ENCODE results near the gene OAF. TPM values are rescaled to one million over a fixed set of nuclear protein-coding genes. Genes with fewer than 3 reads are reported as not detected.

The OAF gene
- total and polyA plus RNA-seq, 2 of the 8 experiments (the other 6 are each of a cell fraction or from before 2014, with no cell fraction given): 1.3 to 1.5 TPM

DNA sequence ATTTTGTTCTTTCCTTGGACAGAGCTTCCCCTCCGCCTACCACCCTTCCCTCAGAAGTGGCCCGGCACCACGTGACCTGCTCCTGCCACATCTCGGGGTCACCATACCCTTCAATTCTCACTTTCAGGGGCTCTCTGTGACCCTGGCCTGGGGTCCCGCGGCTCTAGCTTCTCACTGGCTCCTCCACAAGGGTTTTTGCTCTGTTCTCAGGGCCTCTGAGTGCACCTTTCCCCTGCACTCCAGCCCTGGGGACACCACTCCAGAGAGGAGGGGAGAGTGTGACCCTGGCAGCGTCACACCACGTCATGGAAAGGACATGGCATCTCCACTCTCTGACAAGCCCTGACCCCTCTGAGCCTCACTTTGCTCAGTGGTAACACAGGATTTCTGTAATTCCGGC is 46.5 kb downstream of the OAF start:
- Histone ChIP-seq H2BK20ac (ENCODE audit: low read length) (no peak overlapping the region; the same call in 1 of the 2 replicates), H3K4me1 (replicated peaks in 1 of 4; ENCODE audit: control insufficient read depth in 3 of 4, insufficient read depth in 4 of 4, low read length in 3 of 4) (peaks cover 13 to 30% (median 16%) of the 10 kb centered on the region in 4 experiments), H3K4ac (replicated peaks; ENCODE audit: insufficient read length, low read depth, low read length) (no peak overlapping the region), H3K27ac (ENCODE audit: low read depth, low read length) (no peak overlapping the region), H2AK5ac (ENCODE audit: low read depth, low read length) (no peak overlapping the region), H2BK12ac (ENCODE audit: low read depth, low read length) (peak overlapping the region; percentile 77; the same call in 1 of the 2 replicates), H3K18ac (ENCODE audit: extremely low read depth, low read length) (0 out of 2 replicates have a peak overlapping the region, but pooled peaks have one; percentile 38), H3K23ac (ENCODE audit: insufficient read length) (no peak overlapping the region), H3K4me2 (ENCODE audit: insufficient read depth in 1 of 2, low read depth in 2 of 2, low read length in 2 of 2) (no peak overlapping the region), H3K9me3 (ENCODE audit: insufficient read depth in 2 of 2, low read depth in 1 of 2, low read length in 1 of 2) (no peaks in the 10 kb centered on the region), H3K4me3 (ENCODE audit: extremely low read depth in 1 of 4, insufficient read depth in 2 of 4, low read depth in 3 of 4, low read length in 4 of 4) (no peak overlapping the region), H3K79me2 (ENCODE audit: control insufficient read depth in 1 of 2, insufficient read depth in 2 of 2, low read length in 2 of 2) (no peaks in the 10 kb centered on the region), H3K14ac (ENCODE audit: insufficient read length) (no peak overlapping the region), H2BK5ac (ENCODE audit: low read depth, low read length) (no peak overlapping the region), H3K79me1 (ENCODE audit: low read depth, low read length) (no peaks in the 10 kb centered on the region; the same call in 1 of the 2 replicates), H4K91ac (replicated peaks; ENCODE audit: insufficient read length, low read length) (peak overlapping the region; percentile 86), H3K9ac (replicated peaks in 1 of 4; ENCODE audit: extremely low read depth in 1 of 4, low read depth in 3 of 4, low read length in 3 of 4) (no peak overlapping the region), H3K36me3 (ENCODE audit: control insufficient read depth in 2 of 4, insufficient read depth in 4 of 4, low read length in 3 of 4) (no peaks in the 10 kb centered on the region), H4K5ac (ENCODE audit: insufficient read length, low read depth, low read length) (no peak overlapping the region), H4K20me1 (replicated peaks in 1 of 2; ENCODE audit: control insufficient read depth in 1 of 2, insufficient read depth in 2 of 2, low read length in 2 of 2) (no peaks in the 10 kb centered on the region), H3K56ac (replicated peaks; ENCODE audit: insufficient read length, low read depth, low read length) (no peak overlapping the region), H2AFZ (ENCODE audit: low read length) (no peak overlapping the region), H2BK15ac (ENCODE audit: low read length) (peak overlapping the region; percentile 0; the same call in 1 of the 2 replicates), H3K23me2 (ENCODE audit: low read depth, low read length) (no peaks in the 10 kb centered on the region; the same call in 1 of the 2 replicates), H2BK120ac (replicated peaks; ENCODE audit: low read depth, low read length) (no peak overlapping the region), H3K27me3 (replicated peaks in 1 of 4; ENCODE audit: control insufficient read depth in 3 of 4, extremely low read depth in 1 of 4, insufficient read depth in 3 of 4, low read length in 3 of 4) (peaks cover 0 to 7% (median 3%) of the 10 kb centered on the region in 4 experiments; a peak in 4 of 7 replicates), H4K8ac (ENCODE audit: extremely low read depth, insufficient read depth, low read length) (no peak overlapping the region)
- POLR2A ChIA-PET (ENCODE audit: partially characterized antibody): interaction anchor here (2.8 kb wide), 1 partner anchor 21 kb away, joined by 9 read pairs; no protein-coding TSS in a partner anchor
- FAIRE-seq (no peak), DNase-seq (ENCODE audit: low read depth in 1 of 2, low spot score in 2 of 2) (no peak)
- 84% methylated on average over 9 of the region's 9 CpGs; no CpG with 5 or more reads in 1 of the 2 experiments for WGBS, 2 experiments (ENCODE audit: extremely low coverage in 1 of 2, insufficient coverage in 1 of 2, insufficient read length in 1 of 2, insufficient replicate concordance in 2 of 2, low coverage in 1 of 2, low lambda C conversion rate in 2 of 2, missing lambda C conversion rate in 1 of 2)
- CTCF ChIA-PET (ENCODE audit: partially characterized antibody): interaction anchor here (0.7 to 41.2 kb wide), 7 partner anchors 10 to 933 kb away, joined by 3 to 1412 read pairs (median 10); no protein-coding TSS in a partner anchor
- TF ChIP-seq NRF1 (IDR thresholded peaks at IDR 0.05; ENCODE audit: low read depth, low read length) (no peak), POU5F1 (IDR thresholded peaks at IDR 0.05; ENCODE audit: low read depth, low read length) (no peak), CTBP2 (IDR thresholded peaks at IDR 0.05; ENCODE audit: borderline replicate concordance, insufficient read depth, insufficient read length, low read length) (no peak), TBP (IDR thresholded peaks at IDR 0.05; ENCODE audit: low read depth, low read length) (no peak), ATF2 (IDR thresholded peaks at IDR 0.05; ENCODE audit: low read length) (no peak), JUND (IDR thresholded peaks at IDR 0.05; ENCODE audit: low read length) (no peak), EZH2 (IDR thresholded peaks at IDR 0.05; ENCODE audit: low read depth, low read length, severe bottlenecking) (no peak), ZNF274 (IDR thresholded peaks at IDR 0.05; ENCODE audit: borderline replicate concordance, extremely low read depth, low read length) (no peak), HDAC6 (IDR thresholded peaks at IDR 0.05; ENCODE audit: low read depth, low read length) (no peak), NANOG (IDR thresholded peaks at IDR 0.05; ENCODE audit: insufficient read depth, low read depth, low read length, poor library complexity, severe bottlenecking) (no peak), TCF12 (IDR thresholded peaks at IDR 0.05; ENCODE audit: low read depth, low read length) (no peak), CBX5 (IDR thresholded peaks at IDR 0.05; ENCODE audit: low read depth, low read length) (no peak)

All from H1 (cell line).